ENCODE results near the gene NAA60. TPM values are rescaled to one million over a fixed set of nuclear protein-coding genes. Genes with fewer than 3 reads are reported as not detected.

The NAA60 gene
- total and polyA plus RNA-seq, 4 donors = 11.3 to 41.3 (median 25.6) TPM

DNA sequence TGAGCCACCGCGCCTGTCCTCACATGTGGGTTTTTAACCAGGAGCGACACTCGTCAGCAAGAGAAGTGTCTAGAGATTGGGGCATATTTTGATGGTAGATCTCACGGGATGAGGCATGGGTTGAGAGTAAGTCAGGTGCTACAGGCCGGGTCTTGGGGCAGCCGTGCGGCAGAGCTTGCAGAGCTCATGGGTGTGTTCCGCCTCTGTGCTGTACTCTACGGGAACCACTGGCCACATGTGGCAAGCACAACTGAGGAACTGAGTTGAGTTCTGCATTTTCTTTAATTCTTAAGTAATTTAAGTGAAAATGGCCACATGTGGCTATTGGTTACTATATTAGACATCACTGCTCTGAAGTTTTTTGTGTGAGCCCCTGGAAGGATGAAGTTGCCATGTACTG, 66.9 kb downstream of the NAA60 start:
- TF ChIP-seq JUND (IDR thresholded peaks at IDR 0.05) (no peak), RXRA (IDR thresholded peaks at IDR 0.05) (no peak), NR2F2 (IDR thresholded peaks at IDR 0.05) (no peak), TAF1 (conservative IDR thresholded peaks at IDR 0.05) (no peak), YY1 (IDR thresholded peaks at IDR 0.05) (no peak), FOXA2 (IDR thresholded peaks at IDR 0.05) (no peak)
- TF ChIP-seq, protein P1, sequence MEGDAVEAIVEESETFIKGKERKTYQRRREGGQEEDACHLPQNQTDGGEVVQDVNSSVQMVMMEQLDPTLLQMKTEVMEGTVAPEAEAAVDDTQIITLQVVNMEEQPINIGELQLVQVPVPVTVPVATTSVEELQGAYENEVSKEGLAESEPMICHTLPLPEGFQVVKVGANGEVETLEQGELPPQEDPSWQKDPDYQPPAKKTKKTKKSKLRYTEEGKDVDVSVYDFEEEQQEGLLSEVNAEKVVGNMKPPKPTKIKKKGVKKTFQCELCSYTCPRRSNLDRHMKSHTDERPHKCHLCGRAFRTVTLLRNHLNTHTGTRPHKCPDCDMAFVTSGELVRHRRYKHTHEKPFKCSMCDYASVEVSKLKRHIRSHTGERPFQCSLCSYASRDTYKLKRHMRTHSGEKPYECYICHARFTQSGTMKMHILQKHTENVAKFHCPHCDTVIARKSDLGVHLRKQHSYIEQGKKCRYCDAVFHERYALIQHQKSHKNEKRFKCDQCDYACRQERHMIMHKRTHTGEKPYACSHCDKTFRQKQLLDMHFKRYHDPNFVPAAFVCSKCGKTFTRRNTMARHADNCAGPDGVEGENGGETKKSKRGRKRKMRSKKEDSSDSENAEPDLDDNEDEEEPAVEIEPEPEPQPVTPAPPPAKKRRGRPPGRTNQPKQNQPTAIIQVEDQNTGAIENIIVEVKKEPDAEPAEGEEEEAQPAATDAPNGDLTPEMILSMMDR (IDR thresholded peaks at IDR 0.05; ENCODE audit: low read depth, low read length, missing input control) = no peak
- TF ChIP-seq, protein P2, sequence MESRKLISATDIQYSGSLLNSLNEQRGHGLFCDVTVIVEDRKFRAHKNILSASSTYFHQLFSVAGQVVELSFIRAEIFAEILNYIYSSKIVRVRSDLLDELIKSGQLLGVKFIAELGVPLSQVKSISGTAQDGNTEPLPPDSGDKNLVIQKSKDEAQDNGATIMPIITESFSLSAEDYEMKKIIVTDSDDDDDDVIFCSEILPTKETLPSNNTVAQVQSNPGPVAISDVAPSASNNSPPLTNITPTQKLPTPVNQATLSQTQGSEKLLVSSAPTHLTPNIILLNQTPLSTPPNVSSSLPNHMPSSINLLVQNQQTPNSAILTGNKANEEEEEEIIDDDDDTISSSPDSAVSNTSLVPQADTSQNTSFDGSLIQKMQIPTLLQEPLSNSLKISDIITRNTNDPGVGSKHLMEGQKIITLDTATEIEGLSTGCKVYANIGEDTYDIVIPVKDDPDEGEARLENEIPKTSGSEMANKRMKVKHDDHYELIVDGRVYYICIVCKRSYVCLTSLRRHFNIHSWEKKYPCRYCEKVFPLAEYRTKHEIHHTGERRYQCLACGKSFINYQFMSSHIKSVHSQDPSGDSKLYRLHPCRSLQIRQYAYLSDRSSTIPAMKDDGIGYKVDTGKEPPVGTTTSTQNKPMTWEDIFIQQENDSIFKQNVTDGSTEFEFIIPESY (IDR thresholded peaks at IDR 0.05) = no peak
- TF ChIP-seq, protein P3, sequence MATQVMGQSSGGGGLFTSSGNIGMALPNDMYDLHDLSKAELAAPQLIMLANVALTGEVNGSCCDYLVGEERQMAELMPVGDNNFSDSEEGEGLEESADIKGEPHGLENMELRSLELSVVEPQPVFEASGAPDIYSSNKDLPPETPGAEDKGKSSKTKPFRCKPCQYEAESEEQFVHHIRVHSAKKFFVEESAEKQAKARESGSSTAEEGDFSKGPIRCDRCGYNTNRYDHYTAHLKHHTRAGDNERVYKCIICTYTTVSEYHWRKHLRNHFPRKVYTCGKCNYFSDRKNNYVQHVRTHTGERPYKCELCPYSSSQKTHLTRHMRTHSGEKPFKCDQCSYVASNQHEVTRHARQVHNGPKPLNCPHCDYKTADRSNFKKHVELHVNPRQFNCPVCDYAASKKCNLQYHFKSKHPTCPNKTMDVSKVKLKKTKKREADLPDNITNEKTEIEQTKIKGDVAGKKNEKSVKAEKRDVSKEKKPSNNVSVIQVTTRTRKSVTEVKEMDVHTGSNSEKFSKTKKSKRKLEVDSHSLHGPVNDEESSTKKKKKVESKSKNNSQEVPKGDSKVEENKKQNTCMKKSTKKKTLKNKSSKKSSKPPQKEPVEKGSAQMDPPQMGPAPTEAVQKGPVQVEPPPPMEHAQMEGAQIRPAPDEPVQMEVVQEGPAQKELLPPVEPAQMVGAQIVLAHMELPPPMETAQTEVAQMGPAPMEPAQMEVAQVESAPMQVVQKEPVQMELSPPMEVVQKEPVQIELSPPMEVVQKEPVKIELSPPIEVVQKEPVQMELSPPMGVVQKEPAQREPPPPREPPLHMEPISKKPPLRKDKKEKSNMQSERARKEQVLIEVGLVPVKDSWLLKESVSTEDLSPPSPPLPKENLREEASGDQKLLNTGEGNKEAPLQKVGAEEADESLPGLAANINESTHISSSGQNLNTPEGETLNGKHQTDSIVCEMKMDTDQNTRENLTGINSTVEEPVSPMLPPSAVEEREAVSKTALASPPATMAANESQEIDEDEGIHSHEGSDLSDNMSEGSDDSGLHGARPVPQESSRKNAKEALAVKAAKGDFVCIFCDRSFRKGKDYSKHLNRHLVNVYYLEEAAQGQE (IDR thresholded peaks at IDR 0.05) = no peak
- WGBS = 96% methylated on average over 10 of the region's 10 CpGs
- H3K9ac ChIP-seq (ENCODE audit: low read depth in 1 of 2, low read length in 2 of 2) = no peak overlapping the region
- no peaks in the 10 kb centered on the region for H3K27me3 ChIP-seq (ENCODE audit: control insufficient read depth in 4 of 4, insufficient read depth in 4 of 4, low read length in 3 of 4)
- peaks cover 10 to 57% (median 34%) of the 10 kb centered on the region in 4 donors for H3K36me3 ChIP-seq (ENCODE audit: control insufficient read depth in 4 of 4, insufficient read depth in 3 of 4, low read depth in 1 of 4, low read length in 3 of 4)
- H3K9me3 ChIP-seq (ENCODE audit: control insufficient read depth in 4 of 4, low read length in 3 of 4) = no peaks in the 10 kb centered on the region
- H3K4me1 ChIP-seq (ENCODE audit: control insufficient read depth in 4 of 4, insufficient read depth in 4 of 4, low read length in 3 of 4) = no peaks in the 10 kb centered on the region
- no peak for DNase-seq (ENCODE audit: low spot score)
- no peak overlapping the region for H3K4me3 ChIP-seq (ENCODE audit: low read depth in 1 of 3, low read length in 3 of 3)
- no peak overlapping the region for H3K27ac ChIP-seq (ENCODE audit: low read depth in 1 of 2, low read length in 2 of 2)

DNA sequence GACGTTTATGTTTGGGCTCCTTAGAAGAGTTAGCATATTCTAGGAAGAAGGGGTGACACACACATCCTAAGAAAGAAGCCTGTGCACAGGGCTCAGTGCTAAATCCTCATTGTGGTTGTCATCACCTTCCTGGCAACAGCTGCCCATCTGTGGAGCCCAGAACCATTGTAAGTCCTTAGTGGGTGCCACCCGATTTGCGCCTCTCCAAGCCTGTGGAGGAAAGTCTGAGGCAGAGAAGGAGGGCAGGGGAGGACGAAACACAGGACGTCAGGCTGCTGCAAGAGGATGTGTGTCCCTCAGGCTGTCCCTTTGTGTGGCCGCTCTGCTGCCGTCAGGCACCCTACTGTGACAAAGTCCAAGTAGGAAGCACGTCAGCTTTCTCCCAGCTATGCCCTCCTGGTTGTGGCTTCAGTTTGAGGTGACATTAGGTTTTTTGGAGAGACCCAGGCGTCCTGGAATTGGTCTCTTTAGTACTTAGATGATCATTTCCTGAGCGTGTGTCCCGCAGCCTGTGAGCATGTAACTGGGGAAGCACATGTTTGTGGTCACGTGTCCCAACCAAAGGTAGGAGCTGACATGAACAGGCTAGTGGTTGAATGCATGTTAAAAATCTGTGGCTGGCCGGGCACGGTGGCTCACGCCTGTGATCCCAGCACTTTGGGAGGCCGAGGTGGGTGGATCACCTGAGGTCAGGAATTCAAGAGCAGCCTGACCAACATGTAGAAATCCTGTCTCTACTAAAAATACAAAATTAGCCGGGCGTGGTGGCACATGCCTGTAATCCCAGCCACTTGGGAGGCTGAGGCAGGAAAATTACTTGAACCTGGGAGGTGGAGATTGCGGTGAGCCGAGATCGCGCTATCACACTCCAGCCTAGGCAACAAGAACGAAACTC, 68.1 kb downstream of the NAA60 start:
- WGBS = 95% methylated on average over 23 of the region's 23 CpGs
- no peaks in the 10 kb centered on the region for H3K4me1 ChIP-seq (ENCODE audit: control insufficient read depth in 4 of 4, insufficient read depth in 4 of 4, low read length in 3 of 4)
- no peak for DNase-seq (ENCODE audit: low spot score)
- no peak overlapping the region for H3K9ac ChIP-seq (ENCODE audit: low read depth in 1 of 2, low read length in 2 of 2)
- H3K27me3 ChIP-seq (ENCODE audit: control insufficient read depth in 4 of 4, insufficient read depth in 4 of 4, low read length in 3 of 4) = no peaks in the 10 kb centered on the region
- peaks cover 9 to 63% (median 38%) of the 10 kb centered on the region in 4 donors for H3K36me3 ChIP-seq (ENCODE audit: control insufficient read depth in 4 of 4, insufficient read depth in 3 of 4, low read depth in 1 of 4, low read length in 3 of 4)
- no peak for TF ChIP-seq HNF4G (IDR thresholded peaks at IDR 0.05)
- TF ChIP-seq JUND (IDR thresholded peaks at IDR 0.05) = no peak
- no peak for TF ChIP-seq NR2F2 (IDR thresholded peaks at IDR 0.05)
- no peak for TF ChIP-seq RAD21 (IDR thresholded peaks at IDR 0.05)
- TF ChIP-seq, protein P1 (IDR thresholded peaks at IDR 0.05; ENCODE audit: low read depth, low read length, missing input control) = no peak
- TF ChIP-seq HNF4A (conservative IDR thresholded peaks at IDR 0.05) = no peak
- TF ChIP-seq SP1 (IDR thresholded peaks at IDR 0.05) = no peak
- TF ChIP-seq EGR1 (IDR thresholded peaks at IDR 0.05; ENCODE audit: low read depth in 2 of 2) = no peak
- no peak for TF ChIP-seq FOXA1 (IDR thresholded peaks at IDR 0.05)
- no peak overlapping the region for H3K4me3 ChIP-seq (ENCODE audit: low read depth in 1 of 3, low read length in 3 of 3)
- no peaks in the 10 kb centered on the region for H3K9me3 ChIP-seq (ENCODE audit: control insufficient read depth in 4 of 4, low read length in 3 of 4)
- H3K27ac ChIP-seq (ENCODE audit: low read depth in 1 of 2, low read length in 2 of 2) = no peak overlapping the region

Measured in liver (tissue), 9 donors.